Keratinocyte (primary cell): ENCODE measurements around the gene CTIF. TPM values are rescaled to one million over a fixed set of nuclear protein-coding genes. Genes with fewer than 3 reads are reported as not detected.
A peak's percentile ranks its signal among the peaks of the same experiment; 100 is the strongest.

Experiments used
- DNase-seq: peaks from one replicate; pipeline ENCODE4 v3.0.0-alpha.2; 2011; ENCODE audit warnings: low read depth, missing footprints, low spot score
- FAIRE-seq: peaks from 2 replicates; lab custom pipeline; 2011; peaks lifted over from hg19 to GRCh38; lab: Jason Lieb, UNC
- H2AFZ ChIP-seq: 2 replicates; pipeline ENCODE4 v1.6.0; 2012; ENCODE audit warnings: low read length, control low read depth, inconsistent platforms; ENCODE audit not compliant: control insufficient read depth
- H3K27ac ChIP-seq: 2 replicates; pipeline ENCODE4 v1.5.1; 2011; ENCODE audit warnings: low read length; ENCODE audit not compliant: control insufficient read depth, insufficient read depth
- H3K27me3 ChIP-seq: 3 replicates; pipeline ENCODE4 v1.6.0; 2011; ENCODE audit warnings: low read length; ENCODE audit not compliant: control insufficient read depth, insufficient read depth; ENCODE audit errors: extremely low read depth
- H3K36me3 ChIP-seq, 2 experiments: 2 replicates in 1 of 2; 3 replicates in 1 of 2; pipeline ENCODE4 v1.5.1; 2011; ENCODE audit warnings: low read length in 2 of 2, mild to moderate bottlenecking in 1 of 2; ENCODE audit not compliant: control insufficient read depth in 2 of 2, insufficient read depth in 2 of 2; ENCODE audit errors: extremely low read depth in 1 of 2
- H3K4me1 ChIP-seq: 3 replicates; pipeline ENCODE4 v1.5.1; 2011; ENCODE audit warnings: low read length; ENCODE audit not compliant: control insufficient read depth, insufficient read depth; ENCODE audit errors: extremely low read depth
- H3K4me2 ChIP-seq: 3 replicates; pipeline ENCODE4 v1.6.0; 2011; ENCODE audit warnings: low read depth, low read length; ENCODE audit not compliant: control insufficient read depth, insufficient read depth; ENCODE audit errors: extremely low read depth
- H3K4me3 ChIP-seq, 3 experiments: fragments of 200-600 bp in 1 of 3; sonication (generic) in 1 of 3; 2 replicates in 2 of 3; 3 replicates in 1 of 3; pipeline ENCODE4 v1.5.1; 2011 to 2016; ENCODE audit warnings: low read length in 3 of 3, mild to moderate bottlenecking in 3 of 3, control low read depth in 2 of 3, inconsistent platforms in 1 of 3, low read depth in 1 of 3, mixed read lengths in 1 of 3, mixed run types in 1 of 3, moderate library complexity in 1 of 3; ENCODE audit not compliant: control insufficient read depth in 2 of 3, insufficient read depth in 2 of 3; ENCODE audit errors: extremely low read depth in 1 of 3
- H3K79me2 ChIP-seq: 2 replicates; pipeline ENCODE4 v1.6.0; 2012; ENCODE audit warnings: low read length; ENCODE audit not compliant: control insufficient read depth, insufficient read depth
- H3K9ac ChIP-seq: 3 replicates; pipeline ENCODE4 v1.6.0; 2011; ENCODE audit warnings: low read length; ENCODE audit not compliant: control insufficient read depth, insufficient read depth; ENCODE audit errors: extremely low read depth
- H3K9me1 ChIP-seq: 3 replicates; pipeline ENCODE4 v1.6.0; 2011; ENCODE audit warnings: low read length; ENCODE audit not compliant: control insufficient read depth, insufficient read depth; ENCODE audit errors: extremely low read depth
- H3K9me3 ChIP-seq: 2 replicates; pipeline ENCODE4 v1.5.1; 2012; ENCODE audit warnings: low read depth, low read length; ENCODE audit not compliant: control insufficient read depth
- H4K20me1 ChIP-seq: 3 replicates; pipeline ENCODE4 v1.6.0; 2011; ENCODE audit warnings: low read length; ENCODE audit not compliant: control insufficient read depth, insufficient read depth; ENCODE audit errors: extremely low read depth
- EZH2 ChIP-seq: IDR thresholded peaks from one replicate; pipeline ENCODE4 v1.6.1; 2012; ENCODE audit warnings: inconsistent platforms, mild to moderate bottlenecking, low read length, moderate library complexity
- dilution Hi-C: fragments of 300-500 bp; cut with MboI; formaldehyde crosslinking; loops from one replicate; pipeline ENCODE4 v1.7.0; 2020; ENCODE audit warnings: low sequenced_read_pairs; ENCODE audit not compliant: extremely low pct_ligation_motif_present
- polyA plus RNA-seq, 5 experiments: library from polyadenylated mRNA; depleted of rRNA in 3 of 5; stranded (reverse) in 3 of 5; stranded (forward) in 1 of 5; unstranded in 1 of 5; fragments of >200 nt; gene quantifications; 1 replicate in 1 of 5; 2 replicates in 3 of 5; 3 replicates in 1 of 5; pipeline versions ENCODE4 v1.2.1 to v1.2.3, GENCODE V29; 2011 to 2012; ENCODE audit warnings: missing spikeins in 2 of 5, low read depth in 1 of 5, low replicate concordance in 1 of 5
- TF ChIP-seq, protein P1 (sequence below), 3 experiments: IDR thresholded peaks in 1 of 3; conservative IDR thresholded peaks in 1 of 3; optimal IDR thresholded peaks in 1 of 3; 2 replicates in 2 of 3; 3 replicates in 1 of 3; pipeline versions ENCODE3 to v1.5.1; 2011; ENCODE audit warnings: low read length in 3 of 3, mild to moderate bottlenecking in 3 of 3, moderate library complexity in 2 of 3, control low read depth in 1 of 3, inconsistent platforms in 1 of 3; ENCODE audit not compliant: insufficient read depth in 2 of 3; ENCODE audit errors: extremely low read depth in 1 of 3

Gene CTIF
- polyA plus RNA-seq, 1 donor (not counting 4 experiments of a cell fraction or from before 2014, with no cell fraction given): 15.0 TPM

DNA sequence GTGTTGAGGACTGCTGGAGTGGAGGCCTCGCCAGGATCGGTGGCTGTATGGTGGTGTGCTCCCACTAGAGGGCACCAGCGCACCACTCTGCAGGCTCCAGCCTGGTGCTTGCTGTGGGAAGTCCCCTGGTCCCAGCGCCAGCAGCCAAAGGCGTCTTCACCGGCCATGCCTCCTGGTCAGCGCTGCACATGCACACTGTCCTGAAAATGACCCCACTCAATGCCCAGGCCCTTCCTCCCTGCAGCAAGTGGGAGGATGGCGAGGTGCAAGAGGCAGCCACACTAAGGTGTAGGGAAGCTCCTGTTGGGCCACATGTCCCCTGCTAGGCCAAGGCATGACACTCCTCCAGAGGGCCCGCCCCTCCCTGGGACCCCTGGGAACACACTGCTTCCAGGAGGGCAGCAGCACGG, 136.5 kb downstream of the CTIF start:
- Histone ChIP-seq H4K20me1 (no peaks in the 10 kb centered on the region), H3K9ac (no peak overlapping the region), H3K4me3 (no peak overlapping the region), H3K79me2 (no peaks in the 10 kb centered on the region), H3K4me2 (no peak overlapping the region), H2AFZ (no peak overlapping the region), H3K9me1 (no peaks in the 10 kb centered on the region), H3K27me3 (no peaks in the 10 kb centered on the region), H3K9me3 (no peaks in the 10 kb centered on the region), H3K27ac (no peak overlapping the region), H3K36me3 (peaks cover 9 to 16% of the 10 kb centered on the region in 2 experiments), H3K4me1 (no peaks in the 10 kb centered on the region)
- DNase-seq (peak; percentile 13), FAIRE-seq (peak; percentile 88)
- dilution Hi-C loops: no loop called here
- TF ChIP-seq, protein P1, sequence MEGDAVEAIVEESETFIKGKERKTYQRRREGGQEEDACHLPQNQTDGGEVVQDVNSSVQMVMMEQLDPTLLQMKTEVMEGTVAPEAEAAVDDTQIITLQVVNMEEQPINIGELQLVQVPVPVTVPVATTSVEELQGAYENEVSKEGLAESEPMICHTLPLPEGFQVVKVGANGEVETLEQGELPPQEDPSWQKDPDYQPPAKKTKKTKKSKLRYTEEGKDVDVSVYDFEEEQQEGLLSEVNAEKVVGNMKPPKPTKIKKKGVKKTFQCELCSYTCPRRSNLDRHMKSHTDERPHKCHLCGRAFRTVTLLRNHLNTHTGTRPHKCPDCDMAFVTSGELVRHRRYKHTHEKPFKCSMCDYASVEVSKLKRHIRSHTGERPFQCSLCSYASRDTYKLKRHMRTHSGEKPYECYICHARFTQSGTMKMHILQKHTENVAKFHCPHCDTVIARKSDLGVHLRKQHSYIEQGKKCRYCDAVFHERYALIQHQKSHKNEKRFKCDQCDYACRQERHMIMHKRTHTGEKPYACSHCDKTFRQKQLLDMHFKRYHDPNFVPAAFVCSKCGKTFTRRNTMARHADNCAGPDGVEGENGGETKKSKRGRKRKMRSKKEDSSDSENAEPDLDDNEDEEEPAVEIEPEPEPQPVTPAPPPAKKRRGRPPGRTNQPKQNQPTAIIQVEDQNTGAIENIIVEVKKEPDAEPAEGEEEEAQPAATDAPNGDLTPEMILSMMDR (optimal IDR thresholded peaks at IDR 0.05 in 1 of 3, IDR thresholded peaks at IDR 0.05 in 1 of 3, conservative IDR thresholded peaks at IDR 0.05 in 1 of 3; ENCODE audit: extremely low read depth in 1 of 3, insufficient read depth in 2 of 3, low read length in 3 of 3): peak; percentile 83 to 98 (median 98)
- no peak for TF ChIP-seq EZH2

DNA sequence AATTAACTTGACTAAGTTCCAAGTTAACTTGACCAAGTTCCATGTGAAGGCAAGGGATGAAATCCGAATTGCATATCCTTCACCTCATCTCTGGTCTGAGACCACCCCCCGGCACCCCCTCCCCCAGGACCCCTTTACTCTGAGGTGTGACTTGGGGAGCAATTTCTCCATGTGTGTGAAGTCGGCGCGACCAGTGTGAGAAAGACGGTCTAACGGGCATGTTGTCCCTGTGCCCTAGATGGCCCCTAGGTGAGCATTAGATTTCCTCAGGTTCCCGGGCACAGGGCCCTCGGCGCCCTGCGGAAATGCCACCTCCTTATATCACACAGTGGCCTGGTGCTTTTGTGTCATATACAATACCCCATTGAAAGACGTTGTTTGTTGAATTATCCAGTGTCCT, 137.1 kb downstream of the CTIF start:
- Histone ChIP-seq H3K79me2 (no peaks in the 10 kb centered on the region), H3K27me3 (no peaks in the 10 kb centered on the region), H2AFZ (no peak overlapping the region), H4K20me1 (no peaks in the 10 kb centered on the region), H3K4me2 (no peak overlapping the region), H3K4me3 (no peak overlapping the region), H3K9me1 (no peaks in the 10 kb centered on the region), H3K9ac (no peak overlapping the region), H3K36me3 (peaks cover 3 to 11% of the 10 kb centered on the region in 2 experiments), H3K9me3 (no peaks in the 10 kb centered on the region), H3K27ac (no peak overlapping the region), H3K4me1 (no peaks in the 10 kb centered on the region)
- FAIRE-seq: no peak
- DNase-seq: no peak
- TF ChIP-seq, protein P1 (optimal IDR thresholded peaks at IDR 0.05 in 1 of 3, IDR thresholded peaks at IDR 0.05 in 1 of 3, conservative IDR thresholded peaks at IDR 0.05 in 1 of 3; ENCODE audit: extremely low read depth in 1 of 3, insufficient read depth in 2 of 3, low read length in 3 of 3): no peak
- TF ChIP-seq EZH2: no peak
- dilution Hi-C loops: no loop called here
